NB4 (cell line): ENCODE measurements around the gene ABHD11.

Experiments used
- POLR2A ChIP-seq: IDR thresholded peaks from 2 replicates; pipeline ENCODE4 v1.6.1; 2011; ENCODE audit warnings: mild to moderate bottlenecking; ENCODE audit not compliant: insufficient read length; ENCODE audit errors: extremely low read depth
- TF ChIP-seq, protein P1 (sequence below): IDR thresholded peaks from one replicate; pipeline ENCODE4 v1.5.1; 2012; ENCODE audit warnings: low read depth, low read length

DNA sequence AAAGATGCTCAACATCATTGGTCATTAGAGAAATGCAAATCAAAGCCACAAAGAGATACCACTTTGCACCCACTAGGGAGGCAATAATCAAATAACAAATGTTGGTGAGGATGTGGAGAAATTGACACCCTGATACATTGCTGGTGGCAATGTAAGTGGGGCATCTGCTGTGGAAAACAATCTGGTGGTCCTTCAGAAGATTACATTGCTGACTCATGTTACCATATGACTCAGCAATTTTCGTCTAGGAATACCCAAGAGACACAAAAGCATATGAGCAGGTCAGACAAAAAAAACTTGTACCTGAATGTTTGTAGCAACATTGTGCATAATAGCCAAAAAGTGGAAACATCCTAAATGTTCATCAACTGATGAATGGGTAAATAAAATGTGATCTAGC is 36.3 kb upstream of the ABHD11 start:
- TF ChIP-seq, protein P1, sequence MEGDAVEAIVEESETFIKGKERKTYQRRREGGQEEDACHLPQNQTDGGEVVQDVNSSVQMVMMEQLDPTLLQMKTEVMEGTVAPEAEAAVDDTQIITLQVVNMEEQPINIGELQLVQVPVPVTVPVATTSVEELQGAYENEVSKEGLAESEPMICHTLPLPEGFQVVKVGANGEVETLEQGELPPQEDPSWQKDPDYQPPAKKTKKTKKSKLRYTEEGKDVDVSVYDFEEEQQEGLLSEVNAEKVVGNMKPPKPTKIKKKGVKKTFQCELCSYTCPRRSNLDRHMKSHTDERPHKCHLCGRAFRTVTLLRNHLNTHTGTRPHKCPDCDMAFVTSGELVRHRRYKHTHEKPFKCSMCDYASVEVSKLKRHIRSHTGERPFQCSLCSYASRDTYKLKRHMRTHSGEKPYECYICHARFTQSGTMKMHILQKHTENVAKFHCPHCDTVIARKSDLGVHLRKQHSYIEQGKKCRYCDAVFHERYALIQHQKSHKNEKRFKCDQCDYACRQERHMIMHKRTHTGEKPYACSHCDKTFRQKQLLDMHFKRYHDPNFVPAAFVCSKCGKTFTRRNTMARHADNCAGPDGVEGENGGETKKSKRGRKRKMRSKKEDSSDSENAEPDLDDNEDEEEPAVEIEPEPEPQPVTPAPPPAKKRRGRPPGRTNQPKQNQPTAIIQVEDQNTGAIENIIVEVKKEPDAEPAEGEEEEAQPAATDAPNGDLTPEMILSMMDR, result no peak
- no peak for TF ChIP-seq POLR2A
